ENCODE measurements around the gene ALS2.

GRCh38 chr2:201827621-201828020, 46.9 kb upstream of the ALS2 start:
- TF ChIP-seq FOXM1 (IDR thresholded peaks at IDR 0.05; ENCODE audit: borderline replicate concordance) (no peak), FOXK2 (IDR thresholded peaks at IDR 0.05) (no peak), PKNOX1 (IDR thresholded peaks at IDR 0.05) (no peak), ELF4 (IDR thresholded peaks at IDR 0.05) (no peak), HDGF (IDR thresholded peaks at IDR 0.05; ENCODE audit: borderline replicate concordance) (no peak), BHLHE40 (IDR thresholded peaks at IDR 0.05; ENCODE audit: borderline replicate concordance) (no peak)

Data from HEK293T (cell line).